HUES48 (cell line): ENCODE data around the gene RTP5.
A peak's percentile ranks its signal among the peaks of the same experiment; 100 is the strongest.

Experiments used
- H3K27ac ChIP-seq: one replicate; pipeline ENCODE4 v1.7.0; 2013; ENCODE audit warnings: low read depth, low read length, inconsistent platforms
- H3K27me3 ChIP-seq: 2 replicates; pipeline ENCODE4 v1.6.1; 2013; ENCODE audit warnings: mild to moderate bottlenecking, low read length; ENCODE audit not compliant: control insufficient read depth, insufficient read depth
- H3K36me3 ChIP-seq: 2 replicates; pipeline ENCODE4 v1.6.1; 2013; ENCODE audit warnings: low read length; ENCODE audit not compliant: control insufficient read depth, insufficient read depth
- H3K4me1 ChIP-seq: 2 replicates; pipeline ENCODE4 v1.6.1; 2013; ENCODE audit warnings: mild to moderate bottlenecking, low read length; ENCODE audit not compliant: control insufficient read depth, insufficient read depth
- H3K4me3 ChIP-seq: 2 replicates; pipeline ENCODE4 v1.5.1; 2013; ENCODE audit warnings: mild to moderate bottlenecking, low read depth, low read length
- H3K9ac ChIP-seq: 2 replicates; pipeline ENCODE4 v1.6.1; 2013; ENCODE audit warnings: mild to moderate bottlenecking, low read depth, low read length, moderate library complexity
- H3K9me3 ChIP-seq: 2 replicates; pipeline ENCODE4 v1.6.1; 2013; ENCODE audit warnings: low read length; ENCODE audit not compliant: control insufficient read depth, insufficient read depth

Gene RTP5

GRCh38 chr2:241834527-241835210 lies 34.9 kb upstream of the RTP5 start:
- Histone ChIP-seq H3K9me3 (no peaks in the 10 kb centered on the region), H3K9ac (no peak overlapping the region), H3K36me3 (no peaks in the 10 kb centered on the region), H3K27me3 (no peaks in the 10 kb centered on the region), H3K27ac (no peak overlapping the region), H3K4me3 (no peak overlapping the region), H3K4me1 (no peaks in the 10 kb centered on the region)

- Histone ChIP-seq H3K36me3 (no peaks in the 10 kb centered on the region), H3K9ac (no peak overlapping the region), H3K4me3 (no peak overlapping the region), H3K27me3 (no peaks in the 10 kb centered on the region), H3K27ac (no peak overlapping the region), H3K9me3 (no peaks in the 10 kb centered on the region), H3K4me1 (no peaks in the 10 kb centered on the region)
Measured at GRCh38 chr2:241835611-241836010, 33.9 kb upstream of the RTP5 start.

DNA sequence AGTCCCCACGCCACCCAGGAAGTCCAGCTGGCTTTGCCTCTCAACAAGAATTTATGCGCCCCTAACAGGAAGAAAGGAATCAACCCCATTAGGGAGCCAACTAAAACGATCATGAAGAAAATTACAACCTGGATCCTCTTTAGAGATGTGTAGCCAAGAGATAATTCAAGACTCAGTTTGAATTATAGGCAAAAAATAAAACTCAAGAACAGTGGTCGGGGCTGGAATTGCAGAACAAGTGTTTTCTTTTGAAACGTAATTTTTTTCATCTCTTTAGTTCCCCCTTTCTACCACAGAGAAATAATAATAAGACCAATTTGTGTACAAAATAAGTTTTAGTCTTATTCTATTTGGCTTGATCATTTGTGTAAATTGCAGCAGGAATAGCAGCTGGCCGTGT lies 33.2 kb upstream of the RTP5 start:
- H3K4me1 ChIP-seq, result no peaks in the 10 kb centered on the region
- no peak overlapping the region for H3K4me3 ChIP-seq
- no peaks in the 10 kb centered on the region for H3K27me3 ChIP-seq
- H3K27ac ChIP-seq, result no peak overlapping the region
- no peaks in the 10 kb centered on the region for H3K9me3 ChIP-seq
- H3K36me3 ChIP-seq, result no peaks in the 10 kb centered on the region
- H3K9ac ChIP-seq, result no peak overlapping the region

- no peaks in the 10 kb centered on the region for H3K36me3 ChIP-seq
- no peak overlapping the region for H3K4me3 ChIP-seq
- H3K9ac ChIP-seq, result no peak overlapping the region
- no peak overlapping the region for H3K27ac ChIP-seq
- H3K9me3 ChIP-seq, result no peaks in the 10 kb centered on the region
- no peaks in the 10 kb centered on the region for H3K4me1 ChIP-seq
- H3K27me3 ChIP-seq, result no peaks in the 10 kb centered on the region
Measured at GRCh38 chr2:241837197-241837965, 32.1 kb upstream of the RTP5 start.

GRCh38 chr2:241841181-241842066 lies 28.1 kb upstream of the RTP5 start:
- Histone ChIP-seq H3K9me3 (no peaks in the 10 kb centered on the region), H3K27me3 (peaks cover 26% of the 10 kb centered on the region), H3K9ac (no peak overlapping the region), H3K4me1 (no peaks in the 10 kb centered on the region), H3K36me3 (no peaks in the 10 kb centered on the region), H3K27ac (no peak overlapping the region), H3K4me3 (no peak overlapping the region)

- Histone ChIP-seq H3K4me1 (no peaks in the 10 kb centered on the region), H3K27me3 (peaks cover 26% of the 10 kb centered on the region), H3K27ac (no peak overlapping the region), H3K9me3 (no peaks in the 10 kb centered on the region), H3K4me3 (no peak overlapping the region), H3K9ac (no peak overlapping the region), H3K36me3 (no peaks in the 10 kb centered on the region)
Measured at GRCh38 chr2:241842067-241842415, 27.5 kb upstream of the RTP5 start.

DNA sequence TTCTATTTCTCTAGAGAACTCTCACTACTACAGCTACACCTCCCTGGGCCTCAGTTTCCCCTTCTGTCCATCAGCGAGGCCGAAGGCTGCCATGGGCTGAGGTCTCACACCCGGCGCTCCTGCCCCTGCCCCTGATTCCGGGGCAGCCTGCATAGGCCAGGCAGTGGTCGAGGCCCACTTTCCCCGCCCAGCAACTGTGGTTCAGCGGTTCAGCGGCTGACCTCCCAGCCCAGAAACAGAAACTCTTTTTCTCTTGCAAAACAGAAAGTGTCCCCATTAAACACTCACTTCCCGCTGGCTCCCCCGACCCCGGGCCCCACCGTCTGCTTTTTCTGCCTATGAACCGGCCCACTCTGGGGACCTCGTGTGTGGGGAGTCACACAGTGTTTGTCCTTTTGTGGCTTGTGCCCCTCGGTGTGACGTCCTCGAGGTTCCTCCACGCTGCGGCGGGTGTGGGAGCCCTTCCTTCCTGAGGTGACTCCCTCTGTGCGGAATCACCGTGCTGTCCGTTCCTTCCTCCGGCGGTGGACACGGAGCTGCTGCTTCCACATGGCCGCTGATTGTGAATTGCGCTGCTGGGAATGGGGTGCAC lies 26.8 kb upstream of the RTP5 start:
- H3K4me3 ChIP-seq, result no peak overlapping the region
- H3K36me3 ChIP-seq, result no peaks in the 10 kb centered on the region
- H3K9me3 ChIP-seq, result no peaks in the 10 kb centered on the region
- H3K4me1 ChIP-seq, result no peaks in the 10 kb centered on the region
- H3K27ac ChIP-seq, result no peak overlapping the region
- no peak overlapping the region for H3K9ac ChIP-seq
- H3K27me3 ChIP-seq, result peaks cover 26% of the 10 kb centered on the region

DNA sequence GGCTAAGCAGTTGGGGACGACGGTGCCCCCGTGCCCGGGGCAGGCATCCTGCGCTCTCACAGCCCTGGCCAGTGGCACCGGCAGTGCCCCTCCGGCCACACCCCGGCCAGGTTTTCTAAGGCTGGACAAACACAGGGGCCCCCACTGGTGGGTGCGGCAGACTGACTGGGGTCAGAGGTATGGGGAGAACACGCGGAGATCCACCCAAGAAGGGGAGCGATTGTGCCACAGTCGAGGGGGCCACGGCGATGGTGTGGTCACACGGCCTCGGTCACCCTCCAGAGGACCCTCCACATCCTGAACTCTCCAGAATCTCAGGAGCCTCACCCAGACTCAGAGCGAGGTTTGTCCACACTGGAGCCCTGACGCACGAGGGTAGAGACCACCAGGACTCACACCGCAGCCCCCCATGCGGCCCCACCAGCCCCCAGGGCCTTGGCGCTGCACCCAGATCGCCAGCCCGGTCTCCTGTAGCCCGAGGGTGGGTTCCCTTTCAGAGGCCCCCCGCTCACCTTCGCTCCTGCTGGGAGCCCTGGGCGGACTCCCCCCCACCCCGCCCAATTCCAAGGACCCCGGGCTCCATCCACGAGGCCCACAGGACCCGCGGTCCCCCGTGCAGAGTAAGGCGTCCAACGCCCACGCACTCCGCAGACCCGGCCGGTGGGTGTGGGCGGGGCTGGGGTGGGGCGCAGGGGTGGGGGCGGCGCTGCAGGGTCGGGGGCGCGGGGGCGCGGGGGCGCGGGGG lies 26.0 kb upstream of the RTP5 start:
- Histone ChIP-seq H3K9me3 (no peaks in the 10 kb centered on the region), H3K4me3 (no peak overlapping the region), H3K9ac (no peak overlapping the region), H3K4me1 (no peaks in the 10 kb centered on the region), H3K36me3 (no peaks in the 10 kb centered on the region), H3K27ac (no peak overlapping the region), H3K27me3 (peaks cover 26% of the 10 kb centered on the region)

GRCh38 chr2:241844066-241844728 lies 25.3 kb upstream of the RTP5 start:
- no peaks in the 10 kb centered on the region for H3K36me3 ChIP-seq
- H3K27ac ChIP-seq, result no peak overlapping the region
- peak overlapping the region; percentile 57 for H3K4me3 ChIP-seq
- no peaks in the 10 kb centered on the region for H3K4me1 ChIP-seq
- peaks cover 26% of the 10 kb centered on the region for H3K27me3 ChIP-seq
- no peaks in the 10 kb centered on the region for H3K9me3 ChIP-seq
- no peak overlapping the region for H3K9ac ChIP-seq
